AG09309 (cell line): ENCODE measurements around the gene GCSAM.
"Not testable (repeated sequence)": the region's sequence is repeated elsewhere in the genome, so short reads cannot be mapped to it uniquely, and the experiment has no call there.

Source experiments
- DNase-seq: peaks from one replicate; pipeline ENCODE4 v3.0.0-alpha.2; 2010; ENCODE audit warnings: low read depth
- H3K4me3 ChIP-seq: 2 replicates; pipeline ENCODE4 v1.5.1; 2011; ENCODE audit warnings: mild to moderate bottlenecking, low read depth, low read length, moderate library complexity; ENCODE audit not compliant: control insufficient read depth
- TF ChIP-seq, protein P1 (sequence below): IDR thresholded peaks from 2 replicates; pipeline ENCODE4 v1.5.1; 2011; ENCODE audit warnings: mild to moderate bottlenecking, low read depth, low read length, inconsistent platforms; ENCODE audit not compliant: insufficient read depth, control insufficient read depth; ENCODE audit errors: missing control alignments

The GCSAM gene

GRCh38 chr3:112078125-112079083 lies 54.6 kb downstream of the GCSAM start:
- H3K4me3 ChIP-seq = no peak overlapping the region
- DNase-seq = no peak
- TF ChIP-seq, protein P1, sequence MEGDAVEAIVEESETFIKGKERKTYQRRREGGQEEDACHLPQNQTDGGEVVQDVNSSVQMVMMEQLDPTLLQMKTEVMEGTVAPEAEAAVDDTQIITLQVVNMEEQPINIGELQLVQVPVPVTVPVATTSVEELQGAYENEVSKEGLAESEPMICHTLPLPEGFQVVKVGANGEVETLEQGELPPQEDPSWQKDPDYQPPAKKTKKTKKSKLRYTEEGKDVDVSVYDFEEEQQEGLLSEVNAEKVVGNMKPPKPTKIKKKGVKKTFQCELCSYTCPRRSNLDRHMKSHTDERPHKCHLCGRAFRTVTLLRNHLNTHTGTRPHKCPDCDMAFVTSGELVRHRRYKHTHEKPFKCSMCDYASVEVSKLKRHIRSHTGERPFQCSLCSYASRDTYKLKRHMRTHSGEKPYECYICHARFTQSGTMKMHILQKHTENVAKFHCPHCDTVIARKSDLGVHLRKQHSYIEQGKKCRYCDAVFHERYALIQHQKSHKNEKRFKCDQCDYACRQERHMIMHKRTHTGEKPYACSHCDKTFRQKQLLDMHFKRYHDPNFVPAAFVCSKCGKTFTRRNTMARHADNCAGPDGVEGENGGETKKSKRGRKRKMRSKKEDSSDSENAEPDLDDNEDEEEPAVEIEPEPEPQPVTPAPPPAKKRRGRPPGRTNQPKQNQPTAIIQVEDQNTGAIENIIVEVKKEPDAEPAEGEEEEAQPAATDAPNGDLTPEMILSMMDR = no peak

DNA sequence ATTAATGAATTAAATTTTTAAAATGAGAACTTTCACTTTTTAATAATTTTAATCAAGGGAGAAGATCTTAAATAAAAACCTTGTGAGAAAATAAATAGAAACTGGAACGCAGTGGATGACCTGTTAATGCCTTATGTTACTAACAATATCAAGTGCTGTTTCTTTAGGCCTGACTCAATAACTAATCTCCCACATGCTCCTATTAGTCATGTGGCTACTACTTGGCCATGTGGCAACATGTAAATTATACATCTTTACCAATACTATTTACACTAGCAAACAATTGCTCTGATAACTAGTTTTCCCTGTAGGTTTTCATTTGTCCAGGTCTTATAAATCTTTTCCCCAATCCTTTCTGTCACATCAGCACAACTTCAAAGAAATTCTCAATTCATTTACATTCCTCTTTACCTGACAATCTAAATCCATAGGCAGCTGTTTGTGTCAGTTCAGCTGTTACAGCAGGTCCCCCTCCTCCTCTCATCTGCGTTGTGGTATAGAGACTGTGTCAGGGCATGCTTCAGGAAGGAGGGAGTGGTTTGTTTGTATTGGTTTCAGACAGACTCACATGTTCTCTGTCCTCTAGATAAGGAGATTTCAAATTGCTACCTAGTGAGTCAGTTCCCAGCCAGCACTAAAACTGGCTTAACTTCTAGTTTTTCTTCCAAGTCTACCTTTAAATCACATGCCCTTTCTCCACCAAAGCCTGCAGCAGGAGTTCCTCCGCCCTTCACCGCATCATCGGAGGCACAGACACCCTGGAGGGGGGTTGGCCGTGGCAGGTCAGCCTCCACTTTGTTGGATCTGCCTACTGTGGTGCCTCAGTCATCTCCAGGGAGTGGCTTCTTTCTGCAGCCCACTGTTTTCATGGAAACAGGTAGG lies 58.2 kb downstream of the GCSAM start:
- TF ChIP-seq, protein P1 = no peak
- DNase-seq = peak; percentile 63
- no peak overlapping the region for H3K4me3 ChIP-seq

GRCh38 chr3:112074006-112074405 lies 59.0 kb downstream of the GCSAM start:
- TF ChIP-seq, protein P1 = no peak
- H3K4me3 ChIP-seq = no peak overlapping the region
- DNase-seq = no peak

DNA sequence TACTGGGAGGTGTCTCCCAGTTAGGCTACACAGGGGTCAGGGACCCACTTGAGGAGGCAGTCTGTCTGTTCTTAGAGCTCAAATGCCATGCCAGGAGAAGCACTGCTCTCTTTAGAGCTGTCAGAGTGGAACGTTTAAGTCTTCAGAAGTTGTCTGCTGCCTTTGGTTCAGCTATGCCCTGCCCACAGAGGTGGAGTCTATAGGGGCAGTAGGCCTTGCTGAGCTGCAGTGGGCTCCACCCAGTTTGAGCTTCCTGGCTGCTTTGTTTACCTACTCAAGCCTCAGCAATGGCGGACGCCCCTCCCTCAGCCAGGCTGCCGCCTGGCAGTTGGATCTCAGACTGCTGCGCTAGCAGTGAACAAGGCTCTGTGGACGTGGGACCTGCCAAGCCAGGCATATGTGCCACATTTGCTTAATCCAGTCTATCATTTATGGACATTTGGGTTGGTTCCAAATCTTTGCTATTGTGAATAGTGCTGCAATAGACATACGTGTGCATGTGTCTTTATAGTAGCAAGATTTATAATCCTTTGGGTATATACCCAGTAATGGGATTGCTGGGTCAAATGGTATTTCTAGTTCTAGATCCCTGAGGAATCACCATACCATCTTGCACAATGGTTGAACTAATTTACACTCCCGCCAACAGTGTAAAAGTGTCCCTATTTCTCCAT lies 60.5 kb downstream of the GCSAM start:
- not testable (repeated sequence) for DNase-seq, H3K4me3 ChIP-seq
